OCI-LY7 (cell line): ENCODE results near the gene LRRC4B. TPM values are rescaled to one million over a fixed set of nuclear protein-coding genes. Genes with fewer than 3 reads are reported as not detected.

Source experiments
- BruUV-seq: library from RNA; stranded (reverse); fragments of 400-500 nt; replicated peaks from 2 replicates; lab custom pipeline; 2021; lab: Mats Ljungman, UMichigan
- CTCF ChIA-PET: fragments of 300-600 bp; sonication (Branson Sonifier 250); formaldehyde crosslinking; loops from one replicate; lab custom pipeline; 2022; ENCODE audit warnings: antibody characterized with exemption; ENCODE audit not compliant: unreplicated experiment; lab: Charles Lee
- POLR2A ChIA-PET: fragments of 300-600 bp; sonication (Branson Sonifier 250); formaldehyde crosslinking; loops from one replicate; lab custom pipeline; 2022; ENCODE audit warnings: antibody characterized with exemption; lab: Charles Lee
- DNase-seq: peaks from one replicate; pipeline ENCODE4 v3.0.0-alpha.2; 2015; ENCODE audit warnings: low spot score
- H2AFZ ChIP-seq: fragments of 200-600 bp; sonication (generic), shearing (Covaris generic); 2 replicates; pipeline ENCODE4 v1.6.1; 2014; ENCODE audit warnings: mild to moderate bottlenecking, antibody characterized with exemption, low read length, moderate library complexity
- H3K27ac ChIP-seq: fragments of 200-600 bp; sonication (generic); 2 replicates; pipeline ENCODE4 v1.5.1; 2014; ENCODE audit warnings: mixed run types, low read depth, mild to moderate bottlenecking, moderate library complexity, low read length, inconsistent platforms; ENCODE audit not compliant: poor library complexity, severe bottlenecking
- H3K36me3 ChIP-seq: fragments of 200-600 bp; sonication (generic); 2 replicates; pipeline ENCODE4 v1.6.1; 2014; ENCODE audit warnings: mild to moderate bottlenecking, antibody characterized with exemption, low read length, moderate library complexity, mixed read lengths; ENCODE audit not compliant: insufficient read depth
- H3K4me1 ChIP-seq: fragments of 200-600 bp; sonication (generic); 2 replicates; pipeline ENCODE4 v1.5.1; 2014; ENCODE audit warnings: mild to moderate bottlenecking, low read length; ENCODE audit not compliant: insufficient read depth, poor library complexity, severe bottlenecking
- H3K4me2 ChIP-seq: fragments of 200-600 bp; sonication (generic); 2 replicates; pipeline ENCODE4 v1.6.1; 2014; ENCODE audit warnings: mild to moderate bottlenecking, low read length
- H3K4me3 ChIP-seq: fragments of 200-600 bp; sonication (generic); 2 replicates; pipeline ENCODE4 v1.5.1; 2014; ENCODE audit warnings: mild to moderate bottlenecking, low read depth, low read length; ENCODE audit not compliant: poor library complexity, severe bottlenecking
- H3K79me2 ChIP-seq: fragments of 200-600 bp; sonication (generic); 2 replicates; pipeline ENCODE4 v1.6.1; 2016; ENCODE audit warnings: low read depth, mild to moderate bottlenecking, low read length, moderate library complexity, mixed read lengths; ENCODE audit not compliant: insufficient read depth
- H3K9me2 ChIP-seq: fragments of 200-600 bp; sonication (generic); 2 replicates; pipeline ENCODE4 v1.6.1; 2016; ENCODE audit warnings: mild to moderate bottlenecking, low read length, mixed read lengths; ENCODE audit not compliant: insufficient read depth
- H3K9me3 ChIP-seq: fragments of 200-600 bp; sonication (generic); 2 replicates; pipeline ENCODE4 v1.6.1; 2014; ENCODE audit warnings: mild to moderate bottlenecking, mixed run types, low read length, mixed read lengths
- H4K20me1 ChIP-seq: fragments of 200-600 bp; sonication (generic); 2 replicates; pipeline ENCODE4 v1.6.1; 2014; ENCODE audit warnings: mild to moderate bottlenecking, antibody characterized with exemption, low read length, moderate library complexity, mixed read lengths; ENCODE audit not compliant: insufficient read depth
- CTCF ChIP-seq: fragments of 200-600 bp; sonication (generic); conservative IDR thresholded peaks from 2 replicates; pipeline ENCODE4 v1.5.1; 2014; ENCODE audit warnings: mild to moderate bottlenecking, antibody characterized with exemption, low read length, moderate library complexity, mixed read lengths
- EZH2phosphoT487 ChIP-seq: fragments of 200-600 bp; sonication (generic); IDR thresholded peaks from 2 replicates; pipeline ENCODE4 v1.6.1; 2018; ENCODE audit warnings: low read depth, borderline replicate concordance, mild to moderate bottlenecking, mixed run types, antibody characterized with exemption, low read length, moderate library complexity, mixed read lengths
- intact Hi-C: fragments of 100-400 bp; cut with micrococcal nuclease; formaldehyde crosslinking; loops from one replicate; pipeline ENCODE4 v1.10.0; 2022; ENCODE audit not compliant: unreplicated experiment
- total RNA-seq, 2 experiments: library from RNA; depleted of rRNA in 1 of 2; stranded (reverse); fragments of >200 nt in 1 of 2; shearing (Covaris generic) in 1 of 2; gene quantifications; 2 replicates each; pipeline ENCODE4 v1.2.3, GENCODE V29; 2014 to 2022

Gene LRRC4B
- total RNA-seq, 2 experiments from 2014 or later: 0.29 TPM; not detected in 1

GRCh38 chr19:50548191-50549058, 19.8 kb downstream of the LRRC4B start:
- ChIA-PET POLR2A (no interaction called here), CTCF (no interaction called here)
- no peaks in the 10 kb centered on the region for H4K20me1 ChIP-seq
- intact Hi-C loops: no loop called here
- no peak for DNase-seq
- H3K9me2 ChIP-seq: no peaks in the 10 kb centered on the region
- no peak overlapping the region for H3K4me2 ChIP-seq
- no peaks in the 10 kb centered on the region for H3K79me2 ChIP-seq
- H2AFZ ChIP-seq: no peak overlapping the region
- TF ChIP-seq CTCF (no peak), EZH2phosphoT487 (no peak)
- H3K4me3 ChIP-seq: no peak overlapping the region
- H3K4me1 ChIP-seq: no peaks in the 10 kb centered on the region
- H3K36me3 ChIP-seq: no peaks in the 10 kb centered on the region
- H3K9me3 ChIP-seq: no peaks in the 10 kb centered on the region
- no TSS peak for BruUV-seq
- no peak overlapping the region for H3K27ac ChIP-seq

- POLR2A ChIA-PET: no interaction called here
- no peaks in the 10 kb centered on the region for H3K4me1 ChIP-seq
Observed at GRCh38 chr19:50547385-50548190, 20.6 kb downstream of the LRRC4B start.

More at GRCh38 chr19:50547385-50548190, 20.6 kb downstream of the LRRC4B start:
- Histone ChIP-seq H3K4me2 (no peak overlapping the region), H2AFZ (no peak overlapping the region), H3K27ac (no peak overlapping the region), H3K36me3 (no peaks in the 10 kb centered on the region), H3K79me2 (no peaks in the 10 kb centered on the region), H3K9me3 (no peaks in the 10 kb centered on the region), H3K9me2 (no peaks in the 10 kb centered on the region), H3K4me3 (no peak overlapping the region), H4K20me1 (no peaks in the 10 kb centered on the region)
- TF ChIP-seq EZH2phosphoT487 (no peak), CTCF (0 out of 2 replicates have a peak, but pooled peaks have one; percentile 17)
- BruUV-seq: no TSS peak
- DNase-seq: no peak
- CTCF ChIA-PET: no interaction called here
- intact Hi-C loops: no loop called here
